GM12878 (cell line): ENCODE data around the gene CCER1. TPM values are rescaled to one million over a fixed set of nuclear protein-coding genes. Genes with fewer than 3 reads are reported as not detected.

Experiments used
- ATAC-seq: fragments of 200-7000 bp; cut with Tn5 transposase; 3 replicates; pipeline ENCODE4 v1.9.1; 2020; ENCODE audit warnings: mild to moderate bottlenecking, moderate library complexity
- BruUV-seq: library from RNA; stranded (reverse); fragments of 400-500 nt; replicated peaks from 2 replicates; lab custom pipeline; 2021; lab: Mats Ljungman, UMichigan
- CTCF ChIA-PET: fragments of 300-600 bp; sonication (Branson Sonifier 250); formaldehyde crosslinking; extraction: SDS; loops from one replicate; lab custom pipeline; 2021; ENCODE audit warnings: inconsistent platforms; lab: Yijun Ruan, JAX
- POLR2A ChIA-PET: fragments of 350-600 bp; formaldehyde crosslinking; extraction: SDS; loops from one replicate; lab custom pipeline; 2021; ENCODE audit warnings: inconsistent platforms; lab: Charles Lee
- RAD21 ChIA-PET: fragments of 300-600 bp; sonication (Branson Sonifier 250); formaldehyde crosslinking; loops from one replicate; lab custom pipeline; 2023; ENCODE audit warnings: antibody characterized with exemption; ENCODE audit not compliant: unreplicated experiment; lab: Charles Lee
- SMC1A ChIA-PET: fragments of 300-600 bp; sonication (Branson Sonifier 250); formaldehyde crosslinking; loops from one replicate; lab custom pipeline; 2023; ENCODE audit not compliant: unreplicated experiment, uncharacterized antibody; lab: Charles Lee
- DNase-seq: peaks from one replicate; pipeline ENCODE4 v3.0.0-alpha.2; 2011; ENCODE audit warnings: low read depth, low spot score
- FAIRE-seq: peaks from 3 replicates; lab custom pipeline; 2011; peaks lifted over from hg19 to GRCh38; lab: Jason Lieb, UNC
- H2AFZ ChIP-seq: 2 replicates; pipeline ENCODE4 v1.6.0; 2011; ENCODE audit warnings: low read depth, low read length, control low read depth; ENCODE audit not compliant: control insufficient read depth
- H3K27ac ChIP-seq: 2 replicates; pipeline ENCODE4 v1.5.1; 2011; ENCODE audit warnings: control low read depth; ENCODE audit not compliant: control insufficient read depth, insufficient read depth
- H3K27me3 ChIP-seq, 2 experiments: replicated peaks in 1 of 2; 2 replicates each; pipeline versions ENCODE4 v1.6.0 to v1.6.1; 2011; ENCODE audit warnings: low read length in 1 of 2; ENCODE audit not compliant: control insufficient read depth in 2 of 2, insufficient read depth in 2 of 2
- H3K36me3 ChIP-seq, 2 experiments: 2 replicates each; pipeline ENCODE4 v1.5.1; 2011; ENCODE audit warnings: low read length in 1 of 2; ENCODE audit not compliant: control insufficient read depth in 2 of 2, insufficient read depth in 2 of 2
- H3K4me1 ChIP-seq: 2 replicates; pipeline ENCODE4 v1.6.1; 2011; ENCODE audit warnings: mild to moderate bottlenecking, low read length, moderate library complexity, mixed read lengths; ENCODE audit not compliant: control insufficient read depth, insufficient read depth
- H3K4me2 ChIP-seq: 2 replicates; pipeline ENCODE4 v1.6.0; 2011; ENCODE audit warnings: control low read depth; ENCODE audit not compliant: control insufficient read depth, insufficient read depth
- H3K4me3 ChIP-seq: fragments of 200-600 bp; sonication (generic); 2 replicates; pipeline ENCODE4 v1.5.1; 2016
- H3K79me2 ChIP-seq: 2 replicates; pipeline ENCODE4 v1.6.0; 2011; ENCODE audit warnings: low read length; ENCODE audit not compliant: control insufficient read depth, insufficient read depth
- H3K9ac ChIP-seq: 2 replicates; pipeline ENCODE4 v1.8.0; 2011; ENCODE audit warnings: low read length, control low read depth, mixed read lengths; ENCODE audit not compliant: control insufficient read depth, insufficient read depth
- H3K9me3 ChIP-seq: replicated peaks from 3 replicates; pipeline ENCODE4 v1.5.1; 2011; ENCODE audit warnings: mild to moderate bottlenecking, low read length; ENCODE audit not compliant: control insufficient read depth, insufficient read depth
- H4K20me1 ChIP-seq: 2 replicates; pipeline ENCODE4 v1.6.0; 2011; ENCODE audit not compliant: control insufficient read depth, insufficient read depth
- CBX5 ChIP-seq: sonication (generic); IDR thresholded peaks from 2 replicates; pipeline ENCODE4 v1.6.1; 2016; ENCODE audit warnings: low read depth, moderate library complexity, mild to moderate bottlenecking, inconsistent platforms
- CHD1 ChIP-seq: IDR thresholded peaks from 2 replicates; pipeline ENCODE4 v1.6.1; 2012; ENCODE audit warnings: low read depth, low read length, improper control_type of control experiment
- CREB1 ChIP-seq: IDR thresholded peaks from 2 replicates; pipeline ENCODE4 v1.6.1; 2012; ENCODE audit warnings: low read depth, mild to moderate bottlenecking, inconsistent platforms
- CTCF ChIP-seq, 3 experiments: IDR thresholded peaks in 2 of 3; conservative IDR thresholded peaks in 1 of 3; 2 replicates each; pipeline ENCODE4 v1.5.1; 2011; ENCODE audit warnings: low read depth in 3 of 3, low read length in 3 of 3, mild to moderate bottlenecking in 3 of 3, control low read depth in 2 of 3, moderate library complexity in 2 of 3, inconsistent platforms in 1 of 3, mixed read lengths in 1 of 3; ENCODE audit not compliant: control insufficient read depth in 2 of 3, insufficient read depth in 1 of 3; ENCODE audit errors: extremely low read depth in 1 of 3
- FOXM1 ChIP-seq: IDR thresholded peaks from 2 replicates; pipeline ENCODE4 v1.6.1; 2012; ENCODE audit warnings: low read depth, mild to moderate bottlenecking, inconsistent platforms, low read length, moderate library complexity
- GABPA ChIP-seq: IDR thresholded peaks from 2 replicates; pipeline ENCODE4 v1.6.1; 2014; ENCODE audit warnings: antibody characterized with exemption, low read depth, mild to moderate bottlenecking, inconsistent platforms
- HCFC1 ChIP-seq: fragments of 150-350 bp; IDR thresholded peaks from 2 replicates; pipeline ENCODE4 v1.6.1; 2014; ENCODE audit warnings: low read length
- IKZF1 ChIP-seq: fragments of 450-650 bp; conservative IDR thresholded peaks from 2 replicates; pipeline ENCODE4 v1.6.1; 2017; ENCODE audit warnings: antibody characterized with exemption, mild to moderate bottlenecking
- JUND ChIP-seq: IDR thresholded peaks from 2 replicates; pipeline ENCODE4 v1.6.1; 2012; ENCODE audit warnings: low read depth, mild to moderate bottlenecking, low read length, improper control_type of control experiment, moderate library complexity
- NBN ChIP-seq: fragments of 450-650 bp; IDR thresholded peaks from 2 replicates; pipeline ENCODE4 v1.6.1; 2016
- RAD21 ChIP-seq: IDR thresholded peaks from 2 replicates; pipeline ENCODE4 v1.6.1; 2011; ENCODE audit warnings: mild to moderate bottlenecking, low read depth, low read length, moderate library complexity; ENCODE audit not compliant: insufficient read depth
- RELA ChIP-seq: fragments of 450-650 bp; IDR thresholded peaks from 2 replicates; pipeline ENCODE4 v1.8.0; 2014; ENCODE audit warnings: borderline replicate concordance; ENCODE audit not compliant: partially characterized antibody
- SIN3A ChIP-seq: IDR thresholded peaks from 2 replicates; pipeline ENCODE4 v1.6.1; 2012; ENCODE audit warnings: low read depth, low read length, improper control_type of control experiment
- SMAD5 ChIP-seq: IDR thresholded peaks from 2 replicates; pipeline ENCODE4 v1.6.1; 2016; ENCODE audit warnings: antibody characterized with exemption, low read depth
- SP1 ChIP-seq: IDR thresholded peaks from one replicate; pipeline ENCODE4 v1.6.1; 2011; ENCODE audit warnings: low read depth, low read length
- ZNF217 ChIP-seq: fragments of 450-650 bp; IDR thresholded peaks from 2 replicates; pipeline ENCODE4 v1.6.1; 2017; ENCODE audit warnings: antibody characterized with exemption, mild to moderate bottlenecking
- ZNF687 ChIP-seq: fragments of 450-650 bp; IDR thresholded peaks from 2 replicates; pipeline ENCODE4 v1.6.1; 2017; ENCODE audit warnings: mild to moderate bottlenecking, moderate library complexity
- ZZZ3 ChIP-seq: IDR thresholded peaks from 2 replicates; pipeline ENCODE4 v1.6.1; 2011; ENCODE audit warnings: low read depth; ENCODE audit not compliant: control insufficient read depth, insufficient read length
- WGBS: methylation state at CpG from one replicate; pipeline ENCODE4 v1.1.6; 2016; ENCODE audit warnings: low lambda C conversion rate; ENCODE audit not compliant: insufficient replicate concordance, insufficient coverage; ENCODE audit errors: missing lambda C conversion rate; 5-methylcytosine and 5-hydroxymethylcytosine counted together
- in situ Hi-C: fragments of 300-500 bp; cut with MboI; formaldehyde crosslinking; loops from 9 replicates; pipeline ENCODE4 v1.14.3; 2018; ENCODE audit warnings: mixed read lengths
- intact Hi-C: fragments of 100-400 bp; cut with micrococcal nuclease; formaldehyde crosslinking; loops from one replicate; pipeline ENCODE4 v1.14.2; 2022; ENCODE audit not compliant: unreplicated experiment
- polyA plus RNA-seq, 11 experiments: library from polyadenylated mRNA; depleted of rRNA in 4 of 11; unstranded in 6 of 11; stranded (reverse) in 5 of 11; fragments of >200 nt; fragmentation: Nextera tagmentation in 4 of 11; fragmentation: Illumina TruSeq in 1 of 11; extraction: Ambion mirVana in 4 of 11; extraction: Trizol in 1 of 11; gene quantifications; 1 replicate in 1 of 11; 2 replicates in 10 of 11; pipeline versions ENCODE4 v1.2.1 to v1.2.3, GENCODE V29; 2011 to 2016; ENCODE audit warnings: inconsistent platforms in 2 of 11, missing spikeins in 2 of 11, low read depth in 1 of 11
- total RNA-seq, 4 experiments: library from RNA; depleted of rRNA in 3 of 4; stranded (reverse); fragments of >200 nt in 3 of 4; fragmentation: Illumina TruSeq in 1 of 4; extraction: Trizol in 1 of 4; gene quantifications; 2 replicates each; pipeline versions ENCODE4 v1.2.1 to v1.2.3, GENCODE V29; 2013 to 2021

Gene CCER1
- total and polyA plus RNA-seq, 10 of the 15 experiments (the other 5 are each of a cell fraction or from before 2014, with no cell fraction given): 0.01 TPM; not detected in 9

- TF ChIP-seq CTCF (IDR thresholded peaks at IDR 0.05 in 2 of 3, conservative IDR thresholded peaks at IDR 0.05 in 1 of 3; ENCODE audit: control insufficient read depth in 2 of 3, extremely low read depth in 1 of 3, insufficient read depth in 1 of 3, low read depth in 3 of 3, low read length in 3 of 3) (no peak), GABPA (no peak), SP1 (no peak)
These were observed 16.5 kb downstream of the CCER1 start (continued) for GRCh38 chr12:90938451-90938850.

- Histone ChIP-seq H3K4me3 (no peak overlapping the region), H3K27ac (no peak overlapping the region), H3K27me3 (no peaks in the 10 kb centered on the region), H3K4me1 (no peaks in the 10 kb centered on the region), H3K9me3 (no peaks in the 10 kb centered on the region), H3K79me2 (no peaks in the 10 kb centered on the region), H3K36me3 (no peaks in the 10 kb centered on the region), H2AFZ (no peak overlapping the region), H3K9ac (no peak overlapping the region), H4K20me1 (no peaks in the 10 kb centered on the region), H3K4me2 (no peak overlapping the region)
- 0% methylated on average over 2 of the region's 2 CpGs for WGBS
- ChIA-PET RAD21 (no interaction called here), CTCF (interaction anchor here (0.6 to 1.6 kb wide), 2 partner anchors 171 to 390 kb away, joined by 3 read pairs; no protein-coding TSS in a partner anchor), SMC1A (no interaction called here), POLR2A (no interaction called here)
- no peak for FAIRE-seq
- DNase-seq: no peak
- in situ Hi-C loops (no loop called here), intact Hi-C loops (no loop called here)
- TF ChIP-seq ZZZ3 (no peak), FOXM1 (no peak), SIN3A (no peak), NBN (no peak), RAD21 (no peak), IKZF1 (no peak), SMAD5 (no peak), ZNF217 (no peak), CREB1 (no peak), HCFC1 (no peak), CHD1 (no peak), ZNF687 (no peak), JUND (no peak), CBX5 (no peak), RELA (no peak)
- no peak for ATAC-seq
- no TSS peak for BruUV-seq
These were observed 17.3 kb downstream of the CCER1 start for GRCh38 chr12:90937651-90938050.
